HL-60 (cell line): Measurements from ENCODE around the gene MYOG.

Experiments used
- DNase-seq, 2 experiments: peaks; one replicate each; pipeline ENCODE4 v3.0.0-alpha.2; 2010 to 2020; ENCODE audit warnings: low read depth in 1 of 2, low spot score in 1 of 2
- H3K27ac ChIP-seq: fragments of 250-450 bp; sonication (Bioruptor Pico); replicated peaks from 2 replicates; pipeline ENCODE4 v1.5.1; 2020; ENCODE audit warnings: mild to moderate bottlenecking, moderate library complexity
- H3K27me3 ChIP-seq: fragments of 250-450 bp; sonication (Bioruptor Pico); 2 replicates; pipeline ENCODE4 v1.5.1; 2021; ENCODE audit warnings: mild to moderate bottlenecking, moderate library complexity; ENCODE audit not compliant: insufficient read depth, poor library complexity, severe bottlenecking
- H3K4me3 ChIP-seq: replicated peaks from 2 replicates; pipeline ENCODE4 v1.5.1; 2011; ENCODE audit warnings: mild to moderate bottlenecking, control low read depth, low read length; ENCODE audit not compliant: insufficient read depth
- CTCF ChIP-seq: IDR thresholded peaks from one replicate; pipeline ENCODE4 v1.5.1; 2011; ENCODE audit warnings: low read length, control low read depth, inconsistent platforms; ENCODE audit not compliant: insufficient read depth
- GABPA ChIP-seq: IDR thresholded peaks from 2 replicates; pipeline ENCODE4 v1.6.1; 2012; ENCODE audit warnings: low read depth
- POLR2AphosphoS5 ChIP-seq: IDR thresholded peaks from 2 replicates; pipeline ENCODE4 v1.6.1; 2012; ENCODE audit warnings: low read depth
- REST ChIP-seq: IDR thresholded peaks from 2 replicates; pipeline ENCODE4 v1.6.1; 2012; ENCODE audit warnings: low read depth; ENCODE audit not compliant: insufficient replicate concordance
- SPI1 ChIP-seq: IDR thresholded peaks from 2 replicates; pipeline ENCODE4 v1.6.1; 2012; ENCODE audit warnings: low read depth, mild to moderate bottlenecking, borderline replicate concordance

Gene MYOG

GRCh38 chr1:203113308-203113707, 27.5 kb upstream of the MYOG start:
- H3K27me3 ChIP-seq, result peaks cover 4% of the 10 kb centered on the region
- no peak overlapping the region for H3K27ac ChIP-seq
- DNase-seq, result no peak
- H3K4me3 ChIP-seq, result no peak overlapping the region
- TF ChIP-seq REST, result no peak
- no peak for TF ChIP-seq POLR2AphosphoS5
- no peak for TF ChIP-seq GABPA
- no peak for TF ChIP-seq SPI1
- no peak for TF ChIP-seq CTCF

GRCh38 chr1:203112475-203112874, 26.7 kb upstream of the MYOG start:
- no peak for DNase-seq
- H3K27me3 ChIP-seq, result peaks cover 2% of the 10 kb centered on the region
- TF ChIP-seq POLR2AphosphoS5, result no peak
- no peak for TF ChIP-seq REST
- no peak for TF ChIP-seq SPI1
- no peak for TF ChIP-seq CTCF
- TF ChIP-seq GABPA, result no peak

GRCh38 chr1:203104789-203105390, 19.1 kb upstream of the MYOG start:
- Histone ChIP-seq H3K27me3 (no peaks in the 10 kb centered on the region), H3K4me3 (no peak overlapping the region), H3K27ac (no peak overlapping the region)
- TF ChIP-seq GABPA (no peak), POLR2AphosphoS5 (no peak), SPI1 (no peak)
- no peak for DNase-seq

More at GRCh38 chr1:203112475-203112874, 26.7 kb upstream of the MYOG start:
- Histone ChIP-seq H3K27ac (no peak overlapping the region), H3K4me3 (no peak overlapping the region)

- Histone ChIP-seq H3K27me3 (no peaks in the 10 kb centered on the region), H3K4me3 (no peak overlapping the region), H3K27ac (no peak overlapping the region)
- TF ChIP-seq REST (no peak), POLR2AphosphoS5 (no peak), GABPA (no peak), SPI1 (no peak), CTCF (no peak)
- no peak for DNase-seq
Observed at GRCh38 chr1:203103829-203104495, 18.1 kb upstream of the MYOG start.
